SU-DHL-6 (cell line): ENCODE results near the gene CAPZA2.

Source experiments
- CTCF ChIP-seq: fragments of 200-600 bp; sonication (generic); IDR thresholded peaks from one replicate; pipeline ENCODE4 v1.5.1; 2017; ENCODE audit warnings: antibody characterized with exemption, mild to moderate bottlenecking, low read length, moderate library complexity; ENCODE audit not compliant: insufficient read depth, poor library complexity, severe bottlenecking
- EZH2phosphoT487 ChIP-seq: fragments of 200-600 bp; sonication (generic), shearing (Covaris generic); conservative IDR thresholded peaks from 2 replicates; pipeline ENCODE4 v1.6.1; 2018; ENCODE audit warnings: mild to moderate bottlenecking, antibody characterized with exemption, low read length, moderate library complexity, mixed read lengths

- no peak for TF ChIP-seq CTCF
- no peak for TF ChIP-seq EZH2phosphoT487
Observed at GRCh38 chr7:116840256-116840655, 22.1 kb upstream of the CAPZA2 start.
